ENCODE measurements around the gene ALDH2.
A peak's percentile ranks its signal among the peaks of the same experiment; 100 is the strongest.
"Not testable (repeated sequence)": the region's sequence is repeated elsewhere in the genome, so short reads cannot be mapped to it uniquely, and the experiment has no call there.

The ALDH2 gene

DNA sequence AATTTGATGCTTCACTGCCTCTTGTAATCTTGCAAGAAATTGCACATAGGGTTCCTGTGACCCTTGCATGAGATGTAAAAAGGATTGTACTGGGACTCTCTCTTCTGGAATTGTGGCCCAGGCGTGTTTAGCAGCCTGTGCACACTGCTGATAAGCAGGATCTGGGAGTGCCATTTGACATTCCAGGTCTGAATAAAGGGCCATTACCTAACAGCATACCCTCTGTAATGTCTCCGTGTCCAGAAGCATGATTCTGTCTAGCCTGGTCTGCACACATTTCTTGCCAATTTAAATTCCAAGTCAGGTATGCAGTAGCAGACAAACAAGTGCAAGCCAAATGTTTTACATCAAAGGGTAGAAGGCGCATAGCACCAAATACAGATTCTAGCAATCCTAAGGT is 57.2 kb downstream of the ALDH2 start:
- H3K4me2 ChIP-seq (ENCODE audit: low read depth, low read length, poor library complexity, severe bottlenecking): no peak overlapping the region
- no peaks in the 10 kb centered on the region for H3K9me2 ChIP-seq (replicated peaks; ENCODE audit: low read depth, low read length)
- H2AFZ ChIP-seq (ENCODE audit: low read length): no peak overlapping the region
- no peaks in the 10 kb centered on the region for H3K9me3 ChIP-seq (ENCODE audit: insufficient read depth, low read depth, low read length)
- H3K27me3 ChIP-seq (ENCODE audit: insufficient read depth, low read length, poor library complexity, severe bottlenecking): no peaks in the 10 kb centered on the region
- TF ChIP-seq EZH2phosphoT487 (IDR thresholded peaks at IDR 0.05; ENCODE audit: borderline replicate concordance) (no peak), CTCF (conservative IDR thresholded peaks at IDR 0.05; ENCODE audit: low read length) (no peak)
- H3K4me3 ChIP-seq (ENCODE audit: low read length, poor library complexity, severe bottlenecking): no peak overlapping the region
- no peak overlapping the region for H3K9ac ChIP-seq (ENCODE audit: low read depth, low read length, poor library complexity, severe bottlenecking)
- H3K79me2 ChIP-seq (ENCODE audit: insufficient read depth, low read length): no peaks in the 10 kb centered on the region
- H3F3A ChIP-seq (ENCODE audit: low read depth): no peaks in the 10 kb centered on the region
- no peaks in the 10 kb centered on the region for H3K36me3 ChIP-seq (ENCODE audit: insufficient read depth, low read length)
- H3K4me1 ChIP-seq (ENCODE audit: insufficient read depth, low read length, poor library complexity, severe bottlenecking): no peaks in the 10 kb centered on the region
- H4K20me1 ChIP-seq (ENCODE audit: insufficient read depth, low read length, poor library complexity, severe bottlenecking): no peaks in the 10 kb centered on the region

- H3K9me2 ChIP-seq (replicated peaks; ENCODE audit: low read depth, low read length); H3K4me2 ChIP-seq (ENCODE audit: low read depth, low read length, poor library complexity, severe bottlenecking); H3K79me2 ChIP-seq (ENCODE audit: insufficient read depth, low read length); H3K36me3 ChIP-seq (ENCODE audit: insufficient read depth, low read length); H2AFZ ChIP-seq (ENCODE audit: low read length); H3K9me3 ChIP-seq (ENCODE audit: insufficient read depth, low read depth, low read length); H3K4me3 ChIP-seq (ENCODE audit: low read length, poor library complexity, severe bottlenecking); H4K20me1 ChIP-seq (ENCODE audit: insufficient read depth, low read length, poor library complexity, severe bottlenecking); H3F3A ChIP-seq (ENCODE audit: low read depth); H3K4me1 ChIP-seq (ENCODE audit: insufficient read depth, low read length, poor library complexity, severe bottlenecking); H3K27me3 ChIP-seq (ENCODE audit: insufficient read depth, low read length, poor library complexity, severe bottlenecking); H3K9ac ChIP-seq (ENCODE audit: low read depth, low read length, poor library complexity, severe bottlenecking): not testable (repeated sequence)
- peak; percentile 65 for TF ChIP-seq CTCF (conservative IDR thresholded peaks at IDR 0.05; ENCODE audit: low read length)
These were observed 57.6 kb downstream of the ALDH2 start for GRCh38 chr12:111824312-111824711.

DNA sequence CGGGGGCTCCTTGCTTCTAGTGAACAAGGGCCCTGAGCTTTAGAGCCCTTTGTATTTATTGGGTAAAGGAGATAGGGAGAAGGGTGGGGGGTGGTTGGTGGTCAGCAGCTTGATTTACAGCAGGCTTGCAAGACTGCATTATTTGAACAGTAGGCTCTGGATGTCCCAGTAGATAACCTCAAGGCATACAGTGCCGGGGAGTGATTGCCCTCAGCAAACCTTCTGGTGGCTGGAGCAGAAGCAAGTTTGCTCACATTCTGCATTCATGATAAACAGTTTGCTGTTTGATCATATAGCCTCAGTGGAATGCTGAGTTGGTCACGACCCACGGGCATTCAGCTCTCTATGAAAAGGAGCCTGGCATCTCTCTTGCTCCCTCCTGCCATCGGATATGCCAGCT is 58.8 kb downstream of the ALDH2 start:
- Histone ChIP-seq H3K9me3 (ENCODE audit: insufficient read depth, low read depth, low read length) (no peaks in the 10 kb centered on the region), H3K27me3 (ENCODE audit: insufficient read depth, low read length, poor library complexity, severe bottlenecking) (no peaks in the 10 kb centered on the region), H3K79me2 (ENCODE audit: insufficient read depth, low read length) (no peaks in the 10 kb centered on the region), H3K4me2 (ENCODE audit: low read depth, low read length, poor library complexity, severe bottlenecking) (no peak overlapping the region), H3F3A (ENCODE audit: low read depth) (no peaks in the 10 kb centered on the region), H3K4me1 (ENCODE audit: insufficient read depth, low read length, poor library complexity, severe bottlenecking) (no peaks in the 10 kb centered on the region), H3K9me2 (replicated peaks; ENCODE audit: low read depth, low read length) (no peaks in the 10 kb centered on the region), H4K20me1 (ENCODE audit: insufficient read depth, low read length, poor library complexity, severe bottlenecking) (no peaks in the 10 kb centered on the region), H3K36me3 (ENCODE audit: insufficient read depth, low read length) (no peaks in the 10 kb centered on the region), H3K9ac (ENCODE audit: low read depth, low read length, poor library complexity, severe bottlenecking) (no peak overlapping the region), H2AFZ (ENCODE audit: low read length) (no peak overlapping the region), H3K4me3 (ENCODE audit: low read length, poor library complexity, severe bottlenecking) (no peak overlapping the region)
- TF ChIP-seq CTCF (conservative IDR thresholded peaks at IDR 0.05; ENCODE audit: low read length) (no peak), EZH2phosphoT487 (IDR thresholded peaks at IDR 0.05; ENCODE audit: borderline replicate concordance) (no peak)

Measured in Loucy (cell line).